HCT116 (cell line): Measurements from ENCODE around the gene FAM118B. TPM values are rescaled to one million over a fixed set of nuclear protein-coding genes. Genes with fewer than 3 reads are reported as not detected.

Source experiments
- ATAC-seq: fragments of 200-7000 bp; cut with Tn5 transposase; 2 replicates; pipeline ENCODE4 v1.9.1; 2020; ENCODE audit warnings: mild to moderate bottlenecking, moderate library complexity
- BruUV-seq: library from RNA; stranded (reverse); fragments of 400-500 nt; replicated peaks from 2 replicates; lab custom pipeline; 2021; lab: Mats Ljungman, UMichigan
- CTCF ChIA-PET: fragments of 300-600 bp; sonication (Branson Sonifier 250); formaldehyde crosslinking; loops from one replicate; lab custom pipeline; 2021; ENCODE audit warnings: antibody characterized with exemption; lab: Charles Lee
- POLR2A ChIA-PET: fragments of 300-600, 350-600 bp; sonication (Branson Sonifier 250); formaldehyde crosslinking; loops from one replicate; lab custom pipeline; 2021; ENCODE audit warnings: antibody characterized with exemption; lab: Charles Lee
- RAD21 ChIA-PET, 2 experiments: fragments of 300-600 bp; sonication (Branson Sonifier 250); formaldehyde crosslinking; loops; one replicate each; lab custom pipeline; 2023; ENCODE audit warnings: low total read pairs in 2 of 2; ENCODE audit not compliant: uncharacterized antibody in 2 of 2, unreplicated experiment in 2 of 2, low non-redundant PET in 1 of 2; lab: Charles Lee
- DNase-seq: peaks from one replicate; pipeline ENCODE4 v3.0.0-alpha.2; 2010; ENCODE audit warnings: low read depth, low spot score
- H2AFZ ChIP-seq: fragments of 200-600 bp; shearing (Covaris generic), sonication (generic); 2 replicates; pipeline ENCODE4 v1.6.1; 2017; ENCODE audit warnings: low read depth, mixed run types, mixed read lengths, antibody characterized with exemption, low read length; ENCODE audit not compliant: poor library complexity, severe bottlenecking
- H3K27ac ChIP-seq: 2 replicates; pipeline ENCODE4 v1.5.1; 2012; ENCODE audit warnings: low read depth, low read length
- H3K27me3 ChIP-seq: fragments of 200-600 bp; sonication (generic); 2 replicates; pipeline ENCODE4 v1.6.1; 2016; ENCODE audit warnings: mixed run types, low read length, mixed read lengths; ENCODE audit not compliant: insufficient read depth
- H3K36me3 ChIP-seq, 2 experiments: fragments of 200-500 bp in 1 of 2; fragments of 200-600 bp in 1 of 2; sonication (Bioruptor generic) in 1 of 2; sonication (generic) in 1 of 2; 2 replicates each; pipeline versions ENCODE4 v1.5.1 to v1.6.1; 2014 to 2016; ENCODE audit warnings: low read length in 2 of 2, inconsistent platforms in 1 of 2, mixed read lengths in 1 of 2, mixed run types in 1 of 2; ENCODE audit not compliant: insufficient read depth in 2 of 2, control insufficient read depth in 1 of 2
- H3K4me1 ChIP-seq, 2 experiments: fragments of 200-600 bp in 1 of 2; sonication (generic) in 1 of 2; 2 replicates each; pipeline versions ENCODE4 v1.5.1 to v1.6.1; 2012 to 2017; ENCODE audit warnings: low read length in 2 of 2, inconsistent platforms in 1 of 2, mild to moderate bottlenecking in 1 of 2, mixed read lengths in 1 of 2, mixed run types in 1 of 2, moderate library complexity in 1 of 2; ENCODE audit not compliant: insufficient read depth in 2 of 2, control insufficient read depth in 1 of 2
- H3K4me2 ChIP-seq: fragments of 200-600 bp; sonication (generic); 2 replicates; pipeline ENCODE4 v1.6.1; 2017; ENCODE audit warnings: mixed run types, low read length, mixed read lengths
- H3K4me3 ChIP-seq, 2 experiments: fragments of 200-600 bp in 1 of 2; sonication (generic) in 1 of 2; replicated peaks in 1 of 2; 2 replicates each; pipeline ENCODE4 v1.5.1; 2011 to 2016; ENCODE audit warnings: low read length in 2 of 2, control low read depth in 1 of 2, low read depth in 1 of 2, mild to moderate bottlenecking in 1 of 2, mixed read lengths in 1 of 2, mixed run types in 1 of 2
- H3K79me2 ChIP-seq: fragments of 200-600 bp; sonication (generic); 2 replicates; pipeline ENCODE4 v1.6.1; 2017; ENCODE audit warnings: mild to moderate bottlenecking, mixed run types, low read length, moderate library complexity, mixed read lengths; ENCODE audit not compliant: insufficient read depth
- H3K9ac ChIP-seq: fragments of 200-600 bp; sonication (generic); 2 replicates; pipeline ENCODE4 v1.6.1; 2016; ENCODE audit warnings: low read length, mixed read lengths
- H3K9me2 ChIP-seq: fragments of 200-600 bp; sonication (generic), shearing (Covaris generic); 2 replicates; pipeline ENCODE4 v1.6.1; 2017; ENCODE audit warnings: mixed run types, mild to moderate bottlenecking, moderate library complexity; ENCODE audit not compliant: insufficient read depth
- H3K9me3 ChIP-seq, 2 experiments: fragments of 200-500 bp in 1 of 2; fragments of 200-600 bp in 1 of 2; sonication (Bioruptor generic) in 1 of 2; sonication (generic) in 1 of 2; 2 replicates each; pipeline ENCODE4 v1.6.1; 2014 to 2017; ENCODE audit warnings: low read length in 2 of 2, mixed read lengths in 2 of 2, inconsistent platforms in 1 of 2, low read depth in 1 of 2, mild to moderate bottlenecking in 1 of 2, mixed run types in 1 of 2, moderate library complexity in 1 of 2; ENCODE audit not compliant: control insufficient read depth in 1 of 2, insufficient read depth in 1 of 2
- H4K20me1 ChIP-seq: fragments of 200-600 bp; sonication (generic), shearing (Covaris generic); 2 replicates; pipeline ENCODE4 v1.6.1; 2017; ENCODE audit warnings: mixed run types, mild to moderate bottlenecking, moderate library complexity; ENCODE audit not compliant: insufficient read depth
- EGR1 ChIP-seq: IDR thresholded peaks from 2 replicates; pipeline ENCODE4 v1.6.1; 2012; ENCODE audit warnings: low read depth
- intact Hi-C: fragments of 100-400 bp; cut with micrococcal nuclease; formaldehyde crosslinking; loops from 2 replicates; pipeline ENCODE4 v1.10.0; 2022
- total RNA-seq: library from RNA; stranded (reverse); gene quantifications from one replicate; pipeline ENCODE4 v1.2.1, GENCODE V29; 2021; ENCODE audit not compliant: unreplicated experiment
- TF ChIP-seq, protein P1 (sequence below): IDR thresholded peaks from 2 replicates; pipeline ENCODE4 v1.6.1; 2012
- TF ChIP-seq, protein P2 (sequence below): IDR thresholded peaks from 2 replicates; pipeline ENCODE4 v1.6.1; 2012
- TF ChIP-seq, protein P3 (sequence below): IDR thresholded peaks from 2 replicates; pipeline ENCODE4 v1.6.1; 2012; ENCODE audit warnings: low read depth

The FAM118B gene
- total RNA-seq, 1 experiment from 2014 or later, result 12.8 TPM

- Histone ChIP-seq H3K27ac (no peak overlapping the region), H3K79me2 (no peaks in the 10 kb centered on the region), H3K4me1 (no peaks in the 10 kb centered on the region), H3K9me2 (no peaks in the 10 kb centered on the region), H2AFZ (no peak overlapping the region), H4K20me1 (no peaks in the 10 kb centered on the region), H3K9ac (no peak overlapping the region), H3K9me3 (no peaks in the 10 kb centered on the region), H3K4me2 (no peak overlapping the region), H3K4me3 (no peak overlapping the region), H3K36me3 (no peaks in the 10 kb centered on the region), H3K27me3 (no peaks in the 10 kb centered on the region)
- TF ChIP-seq, protein P1, sequence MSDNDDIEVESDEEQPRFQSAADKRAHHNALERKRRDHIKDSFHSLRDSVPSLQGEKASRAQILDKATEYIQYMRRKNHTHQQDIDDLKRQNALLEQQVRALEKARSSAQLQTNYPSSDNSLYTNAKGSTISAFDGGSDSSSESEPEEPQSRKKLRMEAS, result no peak
- TF ChIP-seq, protein P2, sequence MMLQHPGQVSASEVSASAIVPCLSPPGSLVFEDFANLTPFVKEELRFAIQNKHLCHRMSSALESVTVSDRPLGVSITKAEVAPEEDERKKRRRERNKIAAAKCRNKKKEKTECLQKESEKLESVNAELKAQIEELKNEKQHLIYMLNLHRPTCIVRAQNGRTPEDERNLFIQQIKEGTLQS, result no peak
- TF ChIP-seq EGR1, result no peak
- TF ChIP-seq, protein P3, sequence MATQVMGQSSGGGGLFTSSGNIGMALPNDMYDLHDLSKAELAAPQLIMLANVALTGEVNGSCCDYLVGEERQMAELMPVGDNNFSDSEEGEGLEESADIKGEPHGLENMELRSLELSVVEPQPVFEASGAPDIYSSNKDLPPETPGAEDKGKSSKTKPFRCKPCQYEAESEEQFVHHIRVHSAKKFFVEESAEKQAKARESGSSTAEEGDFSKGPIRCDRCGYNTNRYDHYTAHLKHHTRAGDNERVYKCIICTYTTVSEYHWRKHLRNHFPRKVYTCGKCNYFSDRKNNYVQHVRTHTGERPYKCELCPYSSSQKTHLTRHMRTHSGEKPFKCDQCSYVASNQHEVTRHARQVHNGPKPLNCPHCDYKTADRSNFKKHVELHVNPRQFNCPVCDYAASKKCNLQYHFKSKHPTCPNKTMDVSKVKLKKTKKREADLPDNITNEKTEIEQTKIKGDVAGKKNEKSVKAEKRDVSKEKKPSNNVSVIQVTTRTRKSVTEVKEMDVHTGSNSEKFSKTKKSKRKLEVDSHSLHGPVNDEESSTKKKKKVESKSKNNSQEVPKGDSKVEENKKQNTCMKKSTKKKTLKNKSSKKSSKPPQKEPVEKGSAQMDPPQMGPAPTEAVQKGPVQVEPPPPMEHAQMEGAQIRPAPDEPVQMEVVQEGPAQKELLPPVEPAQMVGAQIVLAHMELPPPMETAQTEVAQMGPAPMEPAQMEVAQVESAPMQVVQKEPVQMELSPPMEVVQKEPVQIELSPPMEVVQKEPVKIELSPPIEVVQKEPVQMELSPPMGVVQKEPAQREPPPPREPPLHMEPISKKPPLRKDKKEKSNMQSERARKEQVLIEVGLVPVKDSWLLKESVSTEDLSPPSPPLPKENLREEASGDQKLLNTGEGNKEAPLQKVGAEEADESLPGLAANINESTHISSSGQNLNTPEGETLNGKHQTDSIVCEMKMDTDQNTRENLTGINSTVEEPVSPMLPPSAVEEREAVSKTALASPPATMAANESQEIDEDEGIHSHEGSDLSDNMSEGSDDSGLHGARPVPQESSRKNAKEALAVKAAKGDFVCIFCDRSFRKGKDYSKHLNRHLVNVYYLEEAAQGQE, result no peak
- intact Hi-C loops, result no loop called here
- CTCF ChIA-PET, result no interaction called here
- no peak for ATAC-seq
- POLR2A ChIA-PET, result no interaction called here
- RAD21 ChIA-PET, result no interaction called here
- no peak for DNase-seq
- BruUV-seq, result no TSS peak
Observed at GRCh38 chr11:126176853-126177470, 34.6 kb upstream of the FAM118B start.
